HEK293T (cell line): Measurements from ENCODE around the gene CA10.

Source experiments
- CTCF ChIA-PET: fragments of 350-600 bp; formaldehyde crosslinking; extraction: SDS; loops from one replicate; lab custom pipeline; 2021; ENCODE audit warnings: antibody characterized with exemption, inconsistent platforms; lab: Yijun Ruan, JAX
- POLR2A ChIA-PET: fragments of 350-600 bp; formaldehyde crosslinking; extraction: SDS; loops from one replicate; lab custom pipeline; 2020; ENCODE audit warnings: antibody characterized with exemption, inconsistent platforms; lab: Yijun Ruan, JAX
- DNase-seq: peaks from one replicate; pipeline ENCODE4 v3.0.0; 2012; ENCODE audit warnings: mixed read lengths; ENCODE audit errors: extremely low spot score
- ARNT ChIP-seq: fragments of 450-650 bp; IDR thresholded peaks from 2 replicates; pipeline ENCODE4 v1.6.1; 2017; ENCODE audit warnings: mild to moderate bottlenecking
- BHLHE40 ChIP-seq: fragments of 450-650 bp; IDR thresholded peaks from 2 replicates; pipeline ENCODE4 v1.6.1; 2016; ENCODE audit warnings: mild to moderate bottlenecking, moderate library complexity, borderline replicate concordance
- CTBP1 ChIP-seq: fragments of 450-650 bp; IDR thresholded peaks from 2 replicates; pipeline ENCODE4 v1.6.1; 2016; ENCODE audit warnings: borderline replicate concordance
- ELF4 ChIP-seq: fragments of 450-650 bp; IDR thresholded peaks from 2 replicates; pipeline ENCODE4 v1.6.1; 2017; ENCODE audit warnings: antibody characterized with exemption
- FOXA1 ChIP-seq: fragments of 450-650 bp; IDR thresholded peaks from 2 replicates; pipeline ENCODE4 v1.6.1; 2016; ENCODE audit warnings: mild to moderate bottlenecking
- FOXK2 ChIP-seq: fragments of 450-650 bp; IDR thresholded peaks from 2 replicates; pipeline ENCODE4 v1.6.1; 2016; ENCODE audit warnings: mild to moderate bottlenecking
- FOXM1 ChIP-seq: fragments of 450-650 bp; IDR thresholded peaks from 2 replicates; pipeline ENCODE4 v1.6.1; 2017; ENCODE audit warnings: mild to moderate bottlenecking, borderline replicate concordance
- HDGF ChIP-seq: fragments of 450-650 bp; IDR thresholded peaks from 2 replicates; pipeline ENCODE4 v1.6.1; 2017; ENCODE audit warnings: antibody characterized with exemption, borderline replicate concordance
- L3MBTL2 ChIP-seq: fragments of 450-650 bp; conservative IDR thresholded peaks from 2 replicates; pipeline ENCODE4 v1.6.1; 2016; ENCODE audit warnings: mild to moderate bottlenecking
- LEF1 ChIP-seq: fragments of 450-650 bp; IDR thresholded peaks from 2 replicates; pipeline ENCODE4 v1.6.1; 2017; ENCODE audit warnings: mild to moderate bottlenecking, borderline replicate concordance
- NFRKB ChIP-seq: fragments of 450-650 bp; IDR thresholded peaks from 2 replicates; pipeline ENCODE4 v1.6.1; 2016; ENCODE audit warnings: mild to moderate bottlenecking, moderate library complexity
- SP1 ChIP-seq: fragments of 450-650 bp; IDR thresholded peaks from 2 replicates; pipeline ENCODE4 v1.6.1; 2017
- SUZ12 ChIP-seq: fragments of 450-650 bp; IDR thresholded peaks from 2 replicates; pipeline ENCODE4 v1.6.1; 2016; ENCODE audit warnings: mild to moderate bottlenecking
- TARDBP ChIP-seq: fragments of 450-650 bp; IDR thresholded peaks from 2 replicates; pipeline ENCODE4 v1.6.1; 2016
- ZNF384 ChIP-seq: fragments of 450-650 bp; IDR thresholded peaks from 2 replicates; pipeline ENCODE4 v1.6.1; 2016
- TF ChIP-seq, protein P1 (sequence below): fragments of 450-650 bp; IDR thresholded peaks from 2 replicates; pipeline ENCODE4 v1.6.1; 2016

Gene CA10

DNA sequence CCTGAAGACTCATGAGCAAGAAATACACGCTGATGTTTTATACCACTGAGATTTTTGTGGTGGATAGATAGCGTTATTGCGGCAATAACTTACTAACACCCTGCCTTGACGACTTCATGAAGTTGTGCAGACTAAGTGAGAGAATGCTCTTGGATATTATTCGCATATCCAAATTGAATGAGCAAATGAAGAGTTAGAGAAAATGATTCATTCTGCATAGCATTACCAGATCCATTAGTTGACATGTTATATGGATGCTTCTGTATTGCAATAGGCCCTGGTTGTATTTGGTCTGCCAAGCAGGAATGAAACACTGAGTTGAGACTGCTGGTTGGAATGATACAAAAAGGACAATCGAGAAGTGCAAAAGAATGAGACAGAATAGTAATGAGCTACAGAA, 247.3 kb downstream of the CA10 start:
- no peak for DNase-seq
- POLR2A ChIA-PET = no interaction called here
- no peak for TF ChIP-seq BHLHE40
- CTCF ChIA-PET = no interaction called here

DNA sequence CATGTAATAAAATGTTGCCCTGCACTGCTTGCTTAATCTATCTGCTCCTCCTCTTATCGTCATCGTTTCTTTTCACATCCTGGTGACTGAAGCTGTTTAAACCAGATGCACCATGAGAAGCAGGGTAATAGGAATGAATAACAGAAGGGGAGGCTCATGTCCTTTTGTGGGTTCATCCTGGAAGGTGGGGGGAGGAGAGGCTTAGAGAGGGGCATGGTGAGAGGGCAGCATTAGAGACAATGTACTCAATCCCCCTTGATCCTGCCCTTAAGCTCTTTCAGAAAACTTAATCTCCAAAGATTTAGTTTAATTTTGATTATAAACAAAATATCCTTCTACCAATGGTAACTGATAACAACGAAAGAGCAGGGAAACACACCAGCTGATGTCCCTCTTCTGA, 248.5 kb downstream of the CA10 start:
- no peak for DNase-seq
- CTCF ChIA-PET = no interaction called here
- POLR2A ChIA-PET = no interaction called here
- TF ChIP-seq L3MBTL2 (no peak), LEF1 (no peak), SP1 (no peak), TARDBP (no peak), ELF4 (no peak), FOXK2 (no peak), ARNT (no peak), BHLHE40 (no peak), FOXM1 (no peak), CTBP1 (no peak), FOXA1 (no peak), HDGF (no peak), SUZ12 (no peak), NFRKB (no peak), ZNF384 (no peak)
- TF ChIP-seq, protein P1, sequence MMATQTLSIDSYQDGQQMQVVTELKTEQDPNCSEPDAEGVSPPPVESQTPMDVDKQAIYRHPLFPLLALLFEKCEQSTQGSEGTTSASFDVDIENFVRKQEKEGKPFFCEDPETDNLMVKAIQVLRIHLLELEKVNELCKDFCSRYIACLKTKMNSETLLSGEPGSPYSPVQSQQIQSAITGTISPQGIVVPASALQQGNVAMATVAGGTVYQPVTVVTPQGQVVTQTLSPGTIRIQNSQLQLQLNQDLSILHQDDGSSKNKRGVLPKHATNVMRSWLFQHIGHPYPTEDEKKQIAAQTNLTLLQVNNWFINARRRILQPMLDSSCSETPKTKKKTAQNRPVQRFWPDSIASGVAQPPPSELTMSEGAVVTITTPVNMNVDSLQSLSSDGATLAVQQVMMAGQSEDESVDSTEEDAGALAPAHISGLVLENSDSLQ = no peak

DNA sequence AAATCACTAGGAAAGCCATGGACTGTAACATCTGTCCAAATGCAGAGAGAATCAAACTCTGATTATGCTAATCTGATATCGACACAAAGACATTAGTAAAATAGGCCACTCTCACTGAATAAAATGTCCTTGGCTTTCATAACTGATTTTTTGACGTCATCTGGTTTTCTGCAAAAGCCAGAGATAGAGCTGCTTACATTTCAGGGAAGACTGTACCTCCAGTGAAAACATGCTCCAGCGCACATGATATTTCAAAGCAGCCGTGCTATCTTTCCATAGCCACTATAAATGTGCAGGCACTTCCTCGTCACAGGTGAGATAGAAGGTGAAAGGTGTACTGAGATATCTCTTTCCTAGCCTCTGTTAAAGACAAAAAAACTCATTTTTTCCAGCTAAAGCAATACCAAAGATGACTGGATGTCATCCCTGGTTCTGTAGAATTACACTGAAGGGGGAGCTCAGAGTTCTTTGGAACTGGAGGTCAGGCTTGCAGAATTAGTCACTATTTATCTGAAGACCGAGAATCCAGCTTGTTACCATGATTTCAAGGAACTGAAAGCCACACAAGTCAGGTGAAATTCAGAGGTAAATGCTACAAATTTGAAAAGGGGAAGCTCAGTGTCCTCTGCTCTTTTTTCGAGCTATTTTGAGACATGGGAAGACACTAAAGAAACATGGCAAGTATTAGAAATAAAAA, 249.5 kb downstream of the CA10 start:
- TF ChIP-seq ARNT (no peak), HDGF (no peak), CTBP1 (no peak), NFRKB (no peak), ZNF384 (no peak), FOXA1 (no peak), SP1 (no peak), LEF1 (no peak), FOXM1 (no peak), TARDBP (no peak), ELF4 (no peak)
- TF ChIP-seq, protein P1 = no peak
- DNase-seq = no peak
- CTCF ChIA-PET = interaction anchor here (0.6 kb wide), 2 partner anchors 64 to 73 kb away, joined by 3 read pairs; no protein-coding TSS in a partner anchor
- POLR2A ChIA-PET = no interaction called here

DNA sequence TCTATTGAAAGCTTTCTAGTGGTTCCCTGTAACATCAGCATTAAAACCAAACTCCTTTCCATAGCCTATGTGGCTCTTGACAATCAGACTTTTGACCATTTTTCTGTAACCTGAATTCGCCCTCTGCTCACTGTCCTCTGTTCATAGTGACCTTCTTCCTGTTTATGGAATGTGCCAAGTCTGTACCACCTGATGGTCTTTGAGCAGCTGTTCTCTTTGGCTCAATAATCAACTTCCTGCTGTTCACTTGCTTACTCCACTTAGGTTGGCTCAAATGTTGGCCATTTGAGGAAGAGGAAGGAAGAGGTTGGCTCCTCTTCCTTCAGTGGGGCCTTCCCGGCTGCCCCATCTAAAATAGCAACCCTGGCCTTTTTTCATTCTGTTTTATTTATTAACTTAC, 251.5 kb downstream of the CA10 start:
- ChIA-PET POLR2A (no interaction called here), CTCF (no interaction called here)
- no peak for DNase-seq
- no peak for TF ChIP-seq ELF4
- TF ChIP-seq FOXK2 = no peak
- TF ChIP-seq FOXA1 = no peak
- no peak for TF ChIP-seq SP1
- TF ChIP-seq HDGF = no peak
- TF ChIP-seq LEF1 = no peak
- TF ChIP-seq BHLHE40 = no peak
- TF ChIP-seq CTBP1 = no peak
- no peak for TF ChIP-seq FOXM1
- no peak for TF ChIP-seq ARNT
- TF ChIP-seq ZNF384 = no peak
- no peak for TF ChIP-seq TARDBP
- TF ChIP-seq, protein P1 = no peak

DNA sequence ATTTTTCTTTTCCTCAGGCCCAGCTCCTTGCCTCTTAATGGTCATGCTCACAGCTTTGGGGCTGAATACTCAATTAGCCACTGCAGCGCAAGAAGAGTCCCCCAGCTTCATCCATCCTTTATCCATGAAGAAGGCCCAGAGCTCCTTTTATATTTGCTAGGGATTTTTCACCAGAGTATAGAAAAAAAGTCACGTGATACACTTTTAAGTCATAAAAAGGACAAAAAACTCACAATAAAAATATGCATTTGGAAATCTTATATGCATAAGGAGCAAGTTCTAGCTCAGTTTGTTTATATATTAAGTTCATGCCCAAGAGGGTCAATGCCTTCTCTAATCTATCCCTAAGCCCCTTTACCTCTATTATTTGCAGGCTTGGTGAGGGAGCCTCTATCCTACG, 254.1 kb downstream of the CA10 start:
- TF ChIP-seq FOXM1 (no peak), NFRKB (no peak), TARDBP (no peak), CTBP1 (no peak), FOXA1 (no peak), HDGF (no peak), SUZ12 (no peak), ELF4 (no peak), LEF1 (no peak), L3MBTL2 (no peak), ZNF384 (no peak), ARNT (no peak), SP1 (no peak), BHLHE40 (no peak), FOXK2 (no peak)
- TF ChIP-seq, protein P1 = no peak
- ChIA-PET POLR2A (no interaction called here), CTCF (no interaction called here)
- DNase-seq = no peak

DNA sequence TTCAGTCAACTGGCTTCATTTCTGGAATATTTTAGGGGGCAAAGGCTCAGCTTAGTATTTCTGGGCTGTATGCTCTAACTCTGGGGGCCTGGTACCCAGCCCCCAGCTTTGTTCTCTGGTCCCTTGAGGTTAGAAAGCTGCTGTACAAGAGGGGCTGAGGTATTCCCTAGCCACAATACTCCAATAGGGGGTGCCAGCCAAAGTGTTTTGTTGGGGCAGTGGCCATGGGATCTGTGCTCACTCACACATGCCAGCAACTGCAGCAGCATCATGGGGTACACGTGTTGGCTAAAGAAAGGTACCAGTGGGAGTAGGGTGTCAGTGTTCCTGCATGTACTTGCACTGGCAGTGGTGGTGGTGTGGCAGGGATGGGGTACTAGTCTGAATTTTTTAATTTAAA, 257.3 kb downstream of the CA10 start:
- no peak for DNase-seq
- POLR2A ChIA-PET = no interaction called here
- CTCF ChIA-PET = no interaction called here
- no peak for TF ChIP-seq LEF1
- no peak for TF ChIP-seq L3MBTL2
- TF ChIP-seq FOXM1 = no peak
- no peak for TF ChIP-seq ARNT
- TF ChIP-seq SUZ12 = no peak
- TF ChIP-seq ZNF384 = no peak
- no peak for TF ChIP-seq NFRKB
- no peak for TF ChIP-seq HDGF
- no peak for TF ChIP-seq ELF4
- no peak for TF ChIP-seq BHLHE40
- no peak for TF ChIP-seq CTBP1
- no peak for TF ChIP-seq SP1
- no peak for TF ChIP-seq FOXK2
- TF ChIP-seq FOXA1 = no peak
- TF ChIP-seq TARDBP = no peak
- TF ChIP-seq, protein P1 = no peak
